ENCODE data around the gene SOCS6. TPM values are rescaled to one million over a fixed set of nuclear protein-coding genes. Genes with fewer than 3 reads are reported as not detected.

SOCS6 gene
- total RNA-seq, 4 donors from 2014 or later = 21.5 to 25.3 (median 23.6) TPM

GRCh38 chr18:70372450-70373041 lies 83.7 kb downstream of the SOCS6 start:
- Histone ChIP-seq H3K36me3 (no peaks in the 10 kb centered on the region), H3K4me1 (no peaks in the 10 kb centered on the region), H3K27me3 (peaks cover 5% of the 10 kb centered on the region), H3K4me3 (no peak overlapping the region), H3K9me3 (no peaks in the 10 kb centered on the region), H3K27ac (no peak overlapping the region)
- 30 to 47% methylated on average over 1 to 2 of the region's 2 CpGs for WGBS, 2 donors (ENCODE audit: low coverage in 1 of 2)
- no peak for ATAC-seq
- TF ChIP-seq EP300 (IDR thresholded peaks at IDR 0.05) = no peak
- TF ChIP-seq CTCF (IDR thresholded peaks at IDR 0.05) = no peak
- no peak for TF ChIP-seq POLR2AphosphoS5 (IDR thresholded peaks at IDR 0.05)
- no peak for TF ChIP-seq POLR2A (IDR thresholded peaks at IDR 0.05)

GRCh38 chr18:70373042-70373519 lies 84.2 kb downstream of the SOCS6 start:
- H3K4me3 ChIP-seq = no peak overlapping the region
- no peak for ATAC-seq
- 46 to 48% methylated on average over 5 of the region's 5 CpGs for WGBS, 2 donors (ENCODE audit: low coverage in 1 of 2)

GRCh38 chr18:70374154-70374553 lies 85.3 kb downstream of the SOCS6 start:
- no peak for ATAC-seq
- H3K4me1 ChIP-seq = no peaks in the 10 kb centered on the region
- no peak overlapping the region for H3K27ac ChIP-seq
- H3K9me3 ChIP-seq = no peaks in the 10 kb centered on the region
- no peak overlapping the region for H3K4me3 ChIP-seq
- TF ChIP-seq EP300 (IDR thresholded peaks at IDR 0.05) = no peak
- no peak for TF ChIP-seq POLR2AphosphoS5 (IDR thresholded peaks at IDR 0.05)
- TF ChIP-seq POLR2A (IDR thresholded peaks at IDR 0.05) = no peak
- no peak for TF ChIP-seq CTCF (IDR thresholded peaks at IDR 0.05)
- H3K36me3 ChIP-seq = no peaks in the 10 kb centered on the region
- WGBS, 2 donors (ENCODE audit: low coverage in 1 of 2) = 100% methylated on average over 2 of the region's 2 CpGs; no CpG with 5 or more reads in 1 of the 2 donors
- H3K27me3 ChIP-seq = peaks cover 5% of the 10 kb centered on the region

More at GRCh38 chr18:70373042-70373519, 84.2 kb downstream of the SOCS6 start:
- Histone ChIP-seq H3K27ac (no peak overlapping the region), H3K4me1 (no peaks in the 10 kb centered on the region), H3K27me3 (peaks cover 5% of the 10 kb centered on the region), H3K9me3 (no peaks in the 10 kb centered on the region), H3K36me3 (no peaks in the 10 kb centered on the region)
- TF ChIP-seq POLR2AphosphoS5 (IDR thresholded peaks at IDR 0.05) = no peak
- TF ChIP-seq POLR2A (IDR thresholded peaks at IDR 0.05) = no peak
- no peak for TF ChIP-seq CTCF (IDR thresholded peaks at IDR 0.05)
- TF ChIP-seq EP300 (IDR thresholded peaks at IDR 0.05) = no peak

- 92 to 94% methylated on average over 8 to 13 of the region's 15 CpGs for WGBS, 2 donors (ENCODE audit: low coverage in 1 of 2)
- TF ChIP-seq CTCF (IDR thresholded peaks at IDR 0.05) (no peak), EP300 (IDR thresholded peaks at IDR 0.05) (no peak), POLR2AphosphoS5 (IDR thresholded peaks at IDR 0.05) (no peak), POLR2A (IDR thresholded peaks at IDR 0.05) (no peak)
Observed at GRCh38 chr18:70376137-70376913, 87.5 kb downstream of the SOCS6 start.

More at GRCh38 chr18:70376137-70376913, 87.5 kb downstream of the SOCS6 start:
- Histone ChIP-seq H3K9me3 (no peaks in the 10 kb centered on the region), H3K27ac (no peak overlapping the region), H3K4me1 (no peaks in the 10 kb centered on the region), H3K4me3 (no peak overlapping the region), H3K36me3 (no peaks in the 10 kb centered on the region), H3K27me3 (no peaks in the 10 kb centered on the region)
- ATAC-seq = no peak

Data from gastroesophageal sphincter (tissue), 4 donors.